ENCODE data around the gene HEXD. TPM values are rescaled to one million over a fixed set of nuclear protein-coding genes. Genes with fewer than 3 reads are reported as not detected.
"Not testable (repeated sequence)": the region's sequence is repeated elsewhere in the genome, so short reads cannot be mapped to it uniquely, and the experiment has no call there.

Gene HEXD
- polyA plus RNA-seq, 1 experiment, result 9.1 TPM

DNA sequence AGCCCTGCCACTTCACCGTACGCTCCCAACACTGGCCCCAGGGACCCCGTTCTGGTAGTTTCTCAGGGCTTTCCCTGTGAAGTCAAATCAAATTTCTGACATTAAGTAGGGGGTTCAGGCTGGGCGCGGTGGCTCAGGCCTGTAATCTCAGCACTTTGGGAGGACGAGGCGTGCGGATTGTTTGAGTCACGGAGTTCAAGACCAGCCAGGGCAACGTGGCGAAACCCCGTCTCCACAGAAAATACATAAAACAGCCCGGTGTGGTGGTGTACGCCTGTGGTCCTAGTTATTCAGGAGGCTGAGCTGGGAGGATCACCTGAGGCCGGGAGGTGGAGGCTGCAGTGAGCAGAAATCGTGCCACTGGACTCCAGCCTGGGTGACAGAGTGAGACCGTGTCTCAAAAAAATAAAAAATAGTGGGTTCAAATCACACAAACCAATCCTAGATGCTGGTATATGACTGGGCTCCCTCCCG, 31.8 kb downstream of the HEXD start:
- Histone ChIP-seq H3K4me3 (ENCODE audit: low read depth, low read length) (peak overlapping the region; percentile 89), H3K27me3 (ENCODE audit: control insufficient read depth, insufficient read depth, low read length) (no peaks in the 10 kb centered on the region), H3K27ac (ENCODE audit: low read depth, low read length) (peak overlapping the region; percentile 39), H3K9me3 (ENCODE audit: control insufficient read depth, insufficient read depth, low read length) (peaks cover 13% of the 10 kb centered on the region; the same call in 1 of the 2 replicates)
- no peak for DNase-seq (ENCODE audit: low read depth, low spot score)
- ChIA-PET CTCF (no interaction called here), POLR2A (no interaction called here)
- TF ChIP-seq, protein P1, sequence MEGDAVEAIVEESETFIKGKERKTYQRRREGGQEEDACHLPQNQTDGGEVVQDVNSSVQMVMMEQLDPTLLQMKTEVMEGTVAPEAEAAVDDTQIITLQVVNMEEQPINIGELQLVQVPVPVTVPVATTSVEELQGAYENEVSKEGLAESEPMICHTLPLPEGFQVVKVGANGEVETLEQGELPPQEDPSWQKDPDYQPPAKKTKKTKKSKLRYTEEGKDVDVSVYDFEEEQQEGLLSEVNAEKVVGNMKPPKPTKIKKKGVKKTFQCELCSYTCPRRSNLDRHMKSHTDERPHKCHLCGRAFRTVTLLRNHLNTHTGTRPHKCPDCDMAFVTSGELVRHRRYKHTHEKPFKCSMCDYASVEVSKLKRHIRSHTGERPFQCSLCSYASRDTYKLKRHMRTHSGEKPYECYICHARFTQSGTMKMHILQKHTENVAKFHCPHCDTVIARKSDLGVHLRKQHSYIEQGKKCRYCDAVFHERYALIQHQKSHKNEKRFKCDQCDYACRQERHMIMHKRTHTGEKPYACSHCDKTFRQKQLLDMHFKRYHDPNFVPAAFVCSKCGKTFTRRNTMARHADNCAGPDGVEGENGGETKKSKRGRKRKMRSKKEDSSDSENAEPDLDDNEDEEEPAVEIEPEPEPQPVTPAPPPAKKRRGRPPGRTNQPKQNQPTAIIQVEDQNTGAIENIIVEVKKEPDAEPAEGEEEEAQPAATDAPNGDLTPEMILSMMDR (IDR thresholded peaks at IDR 0.05; ENCODE audit: low read depth, low read length), result no peak

DNA sequence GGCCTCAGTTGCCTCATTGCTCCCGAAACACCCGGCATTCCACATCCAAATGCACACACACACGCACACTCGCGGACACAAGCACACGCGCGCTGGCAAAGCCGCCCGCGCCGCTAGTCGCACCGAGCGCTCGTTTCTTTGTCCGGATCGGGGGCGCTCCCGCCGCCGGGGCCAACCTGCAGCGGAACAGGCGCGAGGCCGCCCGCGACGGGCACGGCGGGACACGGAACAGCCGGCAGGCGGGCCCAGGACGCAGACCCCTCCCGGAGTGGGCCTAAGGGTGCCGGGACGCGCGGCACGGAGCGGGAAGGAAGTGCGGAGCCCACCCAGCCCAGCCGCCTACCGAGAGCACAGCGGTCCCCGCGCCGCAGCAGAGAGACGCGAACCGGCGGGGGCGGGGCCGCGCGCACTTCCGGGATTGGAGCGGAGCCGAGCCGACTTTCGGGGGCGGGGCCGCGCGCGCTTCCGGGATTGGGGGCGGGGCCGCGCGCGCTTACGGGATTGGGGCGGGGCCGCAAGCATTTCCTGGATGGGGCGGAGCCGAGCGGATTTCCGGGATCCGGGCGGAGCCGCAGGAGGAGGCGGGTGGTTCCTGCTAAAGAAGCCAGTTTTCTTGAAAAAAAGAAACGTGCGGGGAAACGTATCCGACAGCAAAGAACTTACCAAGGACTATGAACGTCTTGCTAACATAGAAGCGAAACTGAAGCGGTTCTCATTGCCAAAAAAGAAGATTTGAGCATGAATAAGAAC, 32.4 kb downstream of the HEXD start, which contains the start of gene CYBC1:
CYBC1 (minus strand) TSS at position 396 of the 750 bp plus-strand sequence. CDS start 1,498 bp downstream, outside the sequence.
- peak within 1 kb of the TSS; percentile 89 for H3K4me3 ChIP-seq (ENCODE audit: low read depth, low read length)
- H3K9me3 ChIP-seq (ENCODE audit: control insufficient read depth, insufficient read depth, low read length), result peaks cover 13% of the 10 kb centered on the region; the same call in 1 of the 2 replicates
- CTCF ChIA-PET, result interaction anchor here (0.6 kb wide), 1 partner anchor 94 kb away, joined by 3 read pairs; no protein-coding TSS in a partner anchor
- DNase-seq (ENCODE audit: low read depth, low spot score), result peak; percentile 84
- POLR2A ChIA-PET, result no interaction called here
- peak within 1 kb of the TSS; percentile 39 for H3K27ac ChIP-seq (ENCODE audit: low read depth, low read length)
- H3K27me3 ChIP-seq (ENCODE audit: control insufficient read depth, insufficient read depth, low read length), result no peaks in the 10 kb centered on the region
- TF ChIP-seq, protein P1 (IDR thresholded peaks at IDR 0.05; ENCODE audit: low read depth, low read length), result no peak

DNA sequence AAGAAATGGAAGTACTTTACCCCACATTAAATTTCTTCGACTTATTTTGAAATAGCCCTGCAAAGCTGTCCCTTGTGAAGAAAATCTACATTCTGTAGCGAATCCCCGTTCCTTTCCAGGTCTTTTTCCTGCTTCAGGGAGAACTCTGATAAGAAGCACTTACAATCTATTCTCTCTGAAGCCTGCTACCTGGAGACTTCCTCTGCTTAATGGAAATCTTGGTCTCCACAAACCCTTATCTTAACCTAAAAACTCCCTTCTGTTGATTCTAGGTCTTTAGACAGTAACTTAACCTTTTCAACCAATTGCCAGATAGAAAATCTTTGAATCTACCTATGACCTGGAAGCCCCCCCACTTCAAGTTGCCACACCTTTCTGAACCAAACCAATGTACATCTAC, 34.0 kb downstream of the HEXD start:
- Histone ChIP-seq H3K27ac (ENCODE audit: low read depth, low read length) (no peak overlapping the region), H3K4me3 (ENCODE audit: low read depth, low read length) (no peak overlapping the region), H3K9me3 (ENCODE audit: control insufficient read depth, insufficient read depth, low read length) (peaks cover 13% of the 10 kb centered on the region; the same call in 1 of the 2 replicates), H3K27me3 (ENCODE audit: control insufficient read depth, insufficient read depth, low read length) (no peaks in the 10 kb centered on the region)
- no peak for DNase-seq (ENCODE audit: low read depth, low spot score)
- TF ChIP-seq, protein P1 (IDR thresholded peaks at IDR 0.05; ENCODE audit: low read depth, low read length), result no peak
- ChIA-PET CTCF (no interaction called here), POLR2A (no interaction called here)

DNA sequence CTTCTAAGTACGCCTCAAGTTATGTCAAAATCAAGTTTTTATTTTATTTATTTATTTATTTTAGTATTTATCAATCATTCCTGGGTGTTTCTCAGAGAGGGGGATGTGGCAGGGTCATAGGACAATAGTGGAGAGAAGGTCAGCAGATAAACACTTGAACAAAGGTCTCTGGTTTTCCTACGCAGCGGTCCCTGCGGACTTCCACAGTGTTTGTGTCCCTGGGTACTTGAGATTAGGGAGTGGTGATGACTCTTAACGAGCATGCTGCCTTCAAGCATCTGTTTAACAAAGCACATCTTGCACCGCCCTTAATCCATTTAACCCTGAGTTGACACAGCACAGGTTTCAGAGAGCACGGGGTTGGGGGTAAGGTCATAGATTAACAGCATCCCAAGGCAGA, 35.0 kb downstream of the HEXD start:
- H3K27me3 ChIP-seq (ENCODE audit: control insufficient read depth, insufficient read depth, low read length); H3K27ac ChIP-seq (ENCODE audit: low read depth, low read length); H3K4me3 ChIP-seq (ENCODE audit: low read depth, low read length); POLR2A ChIA-PET; DNase-seq (ENCODE audit: low read depth, low spot score); CTCF ChIA-PET: not testable (repeated sequence)
- peaks cover 13% of the 10 kb centered on the region; the same call in 1 of the 2 replicates for H3K9me3 ChIP-seq (ENCODE audit: control insufficient read depth, insufficient read depth, low read length)

DNA sequence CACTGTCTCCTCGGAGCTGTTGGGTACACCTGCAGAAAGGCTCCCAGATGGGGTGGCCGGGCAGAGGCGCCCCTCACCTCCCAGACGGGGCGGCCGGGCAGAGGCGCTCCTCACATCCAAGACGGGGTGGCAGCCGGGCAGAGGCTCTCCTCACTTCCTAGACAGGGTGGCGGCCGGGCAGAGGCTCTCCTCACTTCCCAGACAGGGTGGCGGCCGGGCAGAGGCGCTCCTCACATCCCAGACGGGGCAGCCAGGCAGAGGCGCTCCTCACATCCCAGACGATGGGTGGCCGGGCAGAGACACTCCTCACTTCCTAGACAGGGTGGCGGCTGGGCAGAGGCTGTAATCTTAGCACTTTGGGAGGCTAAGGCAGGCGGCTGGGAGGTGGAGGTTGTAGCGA, 35.6 kb downstream of the HEXD start:
- H3K4me3 ChIP-seq (ENCODE audit: low read depth, low read length); DNase-seq (ENCODE audit: low read depth, low spot score); H3K27me3 ChIP-seq (ENCODE audit: control insufficient read depth, insufficient read depth, low read length); CTCF ChIA-PET; H3K27ac ChIP-seq (ENCODE audit: low read depth, low read length); POLR2A ChIA-PET: not testable (repeated sequence)
- peaks cover 13% of the 10 kb centered on the region; the same call in 1 of the 2 replicates for H3K9me3 ChIP-seq (ENCODE audit: control insufficient read depth, insufficient read depth, low read length)
